ENCODE measurements around the gene STAMBP. TPM values are rescaled to one million over a fixed set of nuclear protein-coding genes. Genes with fewer than 3 reads are reported as not detected.

Gene STAMBP
- polyA plus RNA-seq, 3 donors: 26.0 to 40.8 (median 40.7) TPM

DNA sequence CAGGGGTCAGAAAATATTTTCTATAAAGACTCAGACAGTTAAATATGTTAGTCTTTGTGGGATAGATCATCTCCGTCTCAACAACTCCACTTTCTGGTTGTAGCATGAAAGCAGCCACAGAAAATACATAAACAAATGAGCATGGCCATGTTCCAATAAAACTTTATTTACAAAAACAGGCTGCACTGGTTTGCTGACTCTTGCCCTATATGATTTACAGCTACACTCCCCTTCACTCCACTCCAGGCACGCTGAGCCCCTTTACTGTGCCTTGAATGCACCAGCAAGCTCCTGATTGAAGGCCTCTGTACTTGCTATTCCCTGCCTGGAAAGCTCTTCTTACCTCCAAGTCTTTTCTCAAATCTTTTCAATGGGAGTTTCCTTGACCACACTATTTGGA is 5.8 kb upstream of the STAMBP start:
- Histone ChIP-seq H3K9me3 (replicated peaks in 1 of 2; ENCODE audit: control insufficient read depth in 1 of 2, insufficient read depth in 1 of 2, low read length in 2 of 2) (no peaks in the 10 kb centered on the region), H3K27ac (ENCODE audit: low read depth in 1 of 2, low read length in 2 of 2) (no peak overlapping the region), H4K20me1 (ENCODE audit: insufficient read depth, low read length) (no peaks in the 10 kb centered on the region), H3K4me2 (replicated peaks; ENCODE audit: extremely low read depth, low read length, poor library complexity, severe bottlenecking) (no peak overlapping the region), H3K27me3 (ENCODE audit: control insufficient read depth in 2 of 2, insufficient read depth in 2 of 2, low read length in 2 of 2) (no peaks in the 10 kb centered on the region), H3K79me2 (ENCODE audit: insufficient read depth, low read length) (no peaks in the 10 kb centered on the region), H2AFZ (ENCODE audit: insufficient read depth, low read depth, low read length, poor library complexity, severe bottlenecking) (no peak overlapping the region), H3K4me3 (replicated peaks in 1 of 3; ENCODE audit: low read depth in 2 of 3, low read length in 3 of 3) (no peak overlapping the region), H3K36me3 (replicated peaks in 1 of 2; ENCODE audit: control insufficient read depth in 1 of 2, insufficient read depth in 2 of 2, low read length in 2 of 2) (no peaks in the 10 kb centered on the region), H3K4me1 (ENCODE audit: control insufficient read depth in 1 of 2, insufficient read depth in 2 of 2, low read length in 2 of 2) (peaks cover 1% of the 10 kb centered on the region in 2 donors), H3K9ac (ENCODE audit: insufficient read depth, low read length, poor library complexity, severe bottlenecking) (no peak overlapping the region)
- TF ChIP-seq, protein P1, sequence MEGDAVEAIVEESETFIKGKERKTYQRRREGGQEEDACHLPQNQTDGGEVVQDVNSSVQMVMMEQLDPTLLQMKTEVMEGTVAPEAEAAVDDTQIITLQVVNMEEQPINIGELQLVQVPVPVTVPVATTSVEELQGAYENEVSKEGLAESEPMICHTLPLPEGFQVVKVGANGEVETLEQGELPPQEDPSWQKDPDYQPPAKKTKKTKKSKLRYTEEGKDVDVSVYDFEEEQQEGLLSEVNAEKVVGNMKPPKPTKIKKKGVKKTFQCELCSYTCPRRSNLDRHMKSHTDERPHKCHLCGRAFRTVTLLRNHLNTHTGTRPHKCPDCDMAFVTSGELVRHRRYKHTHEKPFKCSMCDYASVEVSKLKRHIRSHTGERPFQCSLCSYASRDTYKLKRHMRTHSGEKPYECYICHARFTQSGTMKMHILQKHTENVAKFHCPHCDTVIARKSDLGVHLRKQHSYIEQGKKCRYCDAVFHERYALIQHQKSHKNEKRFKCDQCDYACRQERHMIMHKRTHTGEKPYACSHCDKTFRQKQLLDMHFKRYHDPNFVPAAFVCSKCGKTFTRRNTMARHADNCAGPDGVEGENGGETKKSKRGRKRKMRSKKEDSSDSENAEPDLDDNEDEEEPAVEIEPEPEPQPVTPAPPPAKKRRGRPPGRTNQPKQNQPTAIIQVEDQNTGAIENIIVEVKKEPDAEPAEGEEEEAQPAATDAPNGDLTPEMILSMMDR (IDR thresholded peaks at IDR 0.05): no peak
- 75% methylated on average over 1 of the region's 2 CpGs for WGBS (ENCODE audit: insufficient coverage)
- peaks cover 4% of the 10 kb centered on the region for H3K4me1 Mint-ChIP-seq
- intact Hi-C loops (cut with micrococcal nuclease): loop anchor here in 1 of 2 donors (10.0 kb wide), 4 partner anchors 162 to 572 kb away; partner anchors contain the start of genes BOLA3 and TET3
- peaks cover 5 to 6% (median 5%) of the 10 kb centered on the region in 3 donors for H3K27me3 Mint-ChIP-seq (ENCODE audit: low read depth in 3 of 3)
- DNase-seq: no peak
- H3K27ac Mint-ChIP-seq: no peak overlapping the region
- no peaks in the 10 kb centered on the region for H3K9me3 Mint-ChIP-seq
- H3K4me3 Mint-ChIP-seq: no peak overlapping the region
- H3K36me3 Mint-ChIP-seq: no peaks in the 10 kb centered on the region

DNA sequence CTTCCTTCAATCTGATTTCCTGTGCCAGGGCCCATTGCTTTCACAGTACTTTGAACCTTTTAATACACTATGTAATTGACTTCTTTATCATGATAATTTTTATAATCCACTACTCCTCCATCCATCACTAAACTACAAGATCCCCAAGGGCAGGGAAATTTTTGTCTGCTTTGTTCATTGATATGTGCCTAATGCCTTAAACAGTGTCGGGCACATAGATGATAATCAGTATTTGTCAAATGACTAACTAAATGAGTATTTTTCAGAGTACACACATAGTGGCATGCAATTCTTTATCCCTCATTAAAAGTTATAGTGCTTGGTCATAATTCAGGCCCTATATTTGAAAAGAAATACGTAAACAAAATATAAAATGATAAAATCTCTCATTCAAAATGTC is 5.3 kb upstream of the STAMBP start:
- no peak overlapping the region for H3K4me2 ChIP-seq (replicated peaks; ENCODE audit: extremely low read depth, low read length, poor library complexity, severe bottlenecking)
- no peaks in the 10 kb centered on the region for H3K27me3 ChIP-seq (ENCODE audit: control insufficient read depth in 2 of 2, insufficient read depth in 2 of 2, low read length in 2 of 2)
- H3K4me1 Mint-ChIP-seq: peaks cover 4% of the 10 kb centered on the region
- no peaks in the 10 kb centered on the region for H3K79me2 ChIP-seq (ENCODE audit: insufficient read depth, low read length)
- H3K27ac Mint-ChIP-seq: no peak overlapping the region
- H3K9ac ChIP-seq (ENCODE audit: insufficient read depth, low read length, poor library complexity, severe bottlenecking): no peak overlapping the region
- H3K4me1 ChIP-seq (ENCODE audit: control insufficient read depth in 1 of 2, insufficient read depth in 2 of 2, low read length in 2 of 2): peaks cover 5 to 6% of the 10 kb centered on the region in 2 donors
- H3K4me3 ChIP-seq (replicated peaks in 1 of 3; ENCODE audit: low read depth in 2 of 3, low read length in 3 of 3): no peak overlapping the region
- no CpG with 5 or more reads among the region's 2 CpGs for WGBS (ENCODE audit: insufficient coverage)
- H3K27me3 Mint-ChIP-seq (ENCODE audit: low read depth in 3 of 3): peaks cover 4 to 6% (median 5%) of the 10 kb centered on the region in 3 donors
- no peak for DNase-seq
- no peaks in the 10 kb centered on the region for H3K9me3 Mint-ChIP-seq
- intact Hi-C loops (cut with micrococcal nuclease): loop anchor here in 1 of 2 donors (10.0 kb wide), 4 partner anchors 161 to 571 kb away; partner anchors contain the start of genes BOLA3 and TET3
- H2AFZ ChIP-seq (ENCODE audit: insufficient read depth, low read depth, low read length, poor library complexity, severe bottlenecking): no peak overlapping the region
- H3K27ac ChIP-seq (ENCODE audit: low read depth in 1 of 2, low read length in 2 of 2): no peak overlapping the region
- H3K9me3 ChIP-seq (replicated peaks in 1 of 2; ENCODE audit: control insufficient read depth in 1 of 2, insufficient read depth in 1 of 2, low read length in 2 of 2): no peaks in the 10 kb centered on the region
- no peaks in the 10 kb centered on the region for H3K36me3 ChIP-seq (replicated peaks in 1 of 2; ENCODE audit: control insufficient read depth in 1 of 2, insufficient read depth in 2 of 2, low read length in 2 of 2)
- H3K36me3 Mint-ChIP-seq: no peaks in the 10 kb centered on the region
- H4K20me1 ChIP-seq (ENCODE audit: insufficient read depth, low read length): no peaks in the 10 kb centered on the region
- TF ChIP-seq, protein P1 (IDR thresholded peaks at IDR 0.05): no peak
- no peak overlapping the region for H3K4me3 Mint-ChIP-seq
